Measurements from ENCODE around the gene ERC1.

DNA sequence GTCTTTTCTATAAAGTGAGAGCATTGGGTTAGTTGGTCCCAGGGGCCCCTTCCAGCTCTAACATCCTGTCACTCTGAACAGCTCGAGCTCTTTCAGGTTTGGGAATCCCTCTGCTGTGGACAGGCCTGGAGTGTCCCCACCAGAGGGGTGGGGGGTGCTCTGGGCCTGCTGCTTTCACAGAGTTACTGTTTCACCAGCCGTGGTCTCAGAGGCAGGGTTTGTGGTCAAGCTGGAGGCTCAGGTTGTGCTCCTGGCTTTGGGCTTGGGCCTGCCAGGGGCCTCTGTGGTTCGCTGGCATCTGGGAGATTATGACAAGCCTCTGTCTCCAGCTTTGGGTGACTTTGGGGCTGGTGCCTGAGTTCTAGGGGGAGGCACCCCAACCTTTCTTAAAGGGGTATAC, 543.7 kb downstream of the ERC1 start:
- TF ChIP-seq, protein P1, sequence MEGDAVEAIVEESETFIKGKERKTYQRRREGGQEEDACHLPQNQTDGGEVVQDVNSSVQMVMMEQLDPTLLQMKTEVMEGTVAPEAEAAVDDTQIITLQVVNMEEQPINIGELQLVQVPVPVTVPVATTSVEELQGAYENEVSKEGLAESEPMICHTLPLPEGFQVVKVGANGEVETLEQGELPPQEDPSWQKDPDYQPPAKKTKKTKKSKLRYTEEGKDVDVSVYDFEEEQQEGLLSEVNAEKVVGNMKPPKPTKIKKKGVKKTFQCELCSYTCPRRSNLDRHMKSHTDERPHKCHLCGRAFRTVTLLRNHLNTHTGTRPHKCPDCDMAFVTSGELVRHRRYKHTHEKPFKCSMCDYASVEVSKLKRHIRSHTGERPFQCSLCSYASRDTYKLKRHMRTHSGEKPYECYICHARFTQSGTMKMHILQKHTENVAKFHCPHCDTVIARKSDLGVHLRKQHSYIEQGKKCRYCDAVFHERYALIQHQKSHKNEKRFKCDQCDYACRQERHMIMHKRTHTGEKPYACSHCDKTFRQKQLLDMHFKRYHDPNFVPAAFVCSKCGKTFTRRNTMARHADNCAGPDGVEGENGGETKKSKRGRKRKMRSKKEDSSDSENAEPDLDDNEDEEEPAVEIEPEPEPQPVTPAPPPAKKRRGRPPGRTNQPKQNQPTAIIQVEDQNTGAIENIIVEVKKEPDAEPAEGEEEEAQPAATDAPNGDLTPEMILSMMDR (IDR thresholded peaks at IDR 0.05): no peak
- TF ChIP-seq EP300 (IDR thresholded peaks at IDR 0.05): no peak
- TF ChIP-seq POLR2A (IDR thresholded peaks at IDR 0.05): no peak

Measured in tibial nerve (tissue), 4 donors.